CD4-positive, alpha-beta T cell treated with Interleukin-4 for 4 hours (primary cell): ENCODE measurements around the gene TRIM67.

Experiments
- DNase-seq: peaks from one replicate; pipeline ENCODE4 v3.0.0-alpha.2; 2020

The TRIM67 gene

GRCh38 chr1:231185391-231185790 is 23.5 kb downstream of the TRIM67 start:
- no peak for DNase-seq

GRCh38 chr1:231186356-231187115 is 24.7 kb downstream of the TRIM67 start:
- no peak for DNase-seq

- no peak for DNase-seq
These were observed 25.7 kb downstream of the TRIM67 start for GRCh38 chr1:231187571-231187970.

- no peak for DNase-seq
These were observed 26.2 kb downstream of the TRIM67 start for GRCh38 chr1:231188072-231188471.

GRCh38 chr1:231188768-231189167 is 26.9 kb downstream of the TRIM67 start:
- DNase-seq, result no peak

- no peak for DNase-seq
These were observed 27.9 kb downstream of the TRIM67 start for GRCh38 chr1:231189683-231190270.

- no peak for DNase-seq
These were observed 28.6 kb downstream of the TRIM67 start for GRCh38 chr1:231190456-231190855.

GRCh38 chr1:231192620-231193163 is 30.8 kb downstream of the TRIM67 start:
- no peak for DNase-seq

GRCh38 chr1:231193710-231194340 is 32.0 kb downstream of the TRIM67 start:
- DNase-seq, result no peak

GRCh38 chr1:231194476-231194842 is 32.6 kb downstream of the TRIM67 start:
- DNase-seq, result no peak

GRCh38 chr1:231194843-231195516 is 33.1 kb downstream of the TRIM67 start:
- no peak for DNase-seq

- no peak for DNase-seq
These were observed 34.4 kb downstream of the TRIM67 start for GRCh38 chr1:231196307-231196706.

GRCh38 chr1:231196728-231197127 is 34.9 kb downstream of the TRIM67 start:
- no peak for DNase-seq

GRCh38 chr1:231199868-231200267 is 38.0 kb downstream of the TRIM67 start:
- no peak for DNase-seq

GRCh38 chr1:231200388-231201031 is 38.7 kb downstream of the TRIM67 start:
- DNase-seq, result no peak

- no peak for DNase-seq
These were observed 39.6 kb downstream of the TRIM67 start for GRCh38 chr1:231201375-231201978.

GRCh38 chr1:231201979-231202633 is 40.2 kb downstream of the TRIM67 start:
- DNase-seq, result no peak

GRCh38 chr1:231203259-231204057 is 41.6 kb downstream of the TRIM67 start:
- no peak for DNase-seq

- no peak for DNase-seq
These were observed 45.0 kb downstream of the TRIM67 start for GRCh38 chr1:231206856-231207255.

- DNase-seq, result no peak
These were observed 45.6 kb downstream of the TRIM67 start for GRCh38 chr1:231207437-231207836.

GRCh38 chr1:231208980-231209379 is 47.1 kb downstream of the TRIM67 start:
- no peak for DNase-seq
